ENCODE results near the gene RDH16. TPM values are rescaled to one million over a fixed set of nuclear protein-coding genes. Genes with fewer than 3 reads are reported as not detected.

RDH16 gene
- total RNA-seq, 1 experiment from 2014 or later = 0.39 TPM

- H2AFZ ChIP-seq (ENCODE audit: low read length) = no peak overlapping the region
- no peak overlapping the region for H3K56ac ChIP-seq (ENCODE audit: insufficient read length, low read depth, low read length)
- no peaks in the 10 kb centered on the region for H3K27me3 ChIP-seq (ENCODE audit: insufficient read depth, low read length)
- no peak overlapping the region for H3K9ac ChIP-seq (ENCODE audit: extremely low read depth, insufficient read length, low read length)
- Mint-ChIP-seq H3K4me1 (peaks cover 4 to 7% of the 10 kb centered on the region in 2 experiments), H3K4me3 (no peak overlapping the region), H3K27me3 (ENCODE audit: low read depth) (no peaks in the 10 kb centered on the region), H3K9me3 (no peaks in the 10 kb centered on the region; a peak in 1 of 5 replicates), H3K36me3 (ENCODE audit: insufficient read depth in 1 of 3, low read depth in 3 of 3) (peaks cover 22 to 60% (median 55%) of the 10 kb centered on the region in 3 experiments), H3K27ac (no peak overlapping the region)
- no peak overlapping the region for H2BK12ac ChIP-seq (ENCODE audit: insufficient read length, low read depth, low read length)
- no peak overlapping the region for H3K14ac ChIP-seq (ENCODE audit: insufficient read depth, low read length)
- no peak for TF ChIP-seq CTCF (conservative IDR thresholded peaks at IDR 0.05)
- no peak for DNase-seq
- no peak overlapping the region for H4K8ac ChIP-seq (replicated peaks; ENCODE audit: insufficient read length, low read depth, low read length)
- no peak overlapping the region for H3K4me2 ChIP-seq (ENCODE audit: insufficient read depth, insufficient read length, low read length)
- H2BK15ac ChIP-seq (ENCODE audit: low read depth, low read length) = no peak overlapping the region
- H2AK5ac ChIP-seq (ENCODE audit: insufficient read length, low read length) = no peak overlapping the region
- no peak overlapping the region for H3T11ph ChIP-seq (ENCODE audit: low read length)
- no peak overlapping the region for H4K5ac ChIP-seq (ENCODE audit: insufficient read length, low read depth, low read length)
- no peak overlapping the region for H3K18ac ChIP-seq (ENCODE audit: insufficient read length, low read depth, low read length)
- no peak overlapping the region for H3K23ac ChIP-seq (ENCODE audit: insufficient read length, low read depth, low read length)
- no peaks in the 10 kb centered on the region for H3K9me3 ChIP-seq (ENCODE audit: control insufficient read depth, low read depth, low read length)
- no peak overlapping the region for H3K27ac ChIP-seq (ENCODE audit: insufficient read length, low read depth, low read length)
- H2BK5ac ChIP-seq (ENCODE audit: insufficient read length, low read length) = no peak overlapping the region
- no peak overlapping the region for H4K91ac ChIP-seq (ENCODE audit: insufficient read length, low read depth, low read length)
- no CpG with 5 or more reads among the region's 4 CpGs for WGBS (ENCODE audit: extremely low coverage, insufficient read length, low lambda C conversion rate)
- H2BK20ac ChIP-seq (ENCODE audit: low read depth, low read length, poor library complexity, severe bottlenecking) = no peak overlapping the region
- no peaks in the 10 kb centered on the region for H4K20me1 ChIP-seq (ENCODE audit: control insufficient read depth, insufficient read depth, insufficient read length)
- H3K4me1 ChIP-seq (ENCODE audit: insufficient read depth, low read length) = no peaks in the 10 kb centered on the region
- peaks cover 3% of the 10 kb centered on the region for H3K79me2 ChIP-seq (ENCODE audit: insufficient read depth, low read length)
- no peaks in the 10 kb centered on the region for H3K23me2 ChIP-seq (ENCODE audit: insufficient read length, low read depth, low read length, poor library complexity, severe bottlenecking)
- H2BK120ac ChIP-seq (ENCODE audit: low read depth, low read length, poor library complexity, severe bottlenecking) = no peak overlapping the region
- peaks cover 13% of the 10 kb centered on the region for H3K79me1 ChIP-seq (ENCODE audit: insufficient read depth, low read depth, low read length, poor library complexity, severe bottlenecking)
- H3K4ac ChIP-seq (ENCODE audit: low read depth, low read length) = no peak overlapping the region
Measured at GRCh38 chr12:56998981-56999380, 41.6 kb upstream of the RDH16 start.
